NB4 (cell line): Measurements from ENCODE around the gene ADTRP.

Experiments used
- CTCF ChIP-seq: IDR thresholded peaks from one replicate; pipeline ENCODE4 v1.5.1; 2012; ENCODE audit warnings: low read depth, low read length
- POLR2A ChIP-seq: IDR thresholded peaks from 2 replicates; pipeline ENCODE4 v1.6.1; 2011; ENCODE audit warnings: mild to moderate bottlenecking; ENCODE audit not compliant: insufficient read length; ENCODE audit errors: extremely low read depth

- TF ChIP-seq CTCF (no peak), POLR2A (no peak)
Measured at GRCh38 chr6:11774426-11774825, 4.2 kb downstream of the ADTRP start.
